ENCODE data around the gene ERI3. TPM values are rescaled to one million over a fixed set of nuclear protein-coding genes. Genes with fewer than 3 reads are reported as not detected.

ERI3 gene
- total and polyA plus RNA-seq, 2 of the 4 experiments (the other 2 are of a cell fraction), result 56.6 to 70.9 TPM

GRCh38 chr1:44242746-44243145 is 112.3 kb downstream of the ERI3 start:
- no peak overlapping the region for H4K91ac ChIP-seq (ENCODE audit: insufficient read depth, low read depth, low read length)
- H3K27me3 ChIP-seq (ENCODE audit: control insufficient read depth, insufficient read depth, low read length), result no peaks in the 10 kb centered on the region
- H3K27ac ChIP-seq (ENCODE audit: insufficient read depth, low read length), result no peak overlapping the region
- ChIA-PET POLR2A (ENCODE audit: unreplicated experiment) (no interaction called here), CTCF (no interaction called here)
- H3K36me3 ChIP-seq (ENCODE audit: control insufficient read depth, insufficient read depth, low read length), result peaks cover 8% of the 10 kb centered on the region
- no peak overlapping the region for H3K4me3 ChIP-seq (ENCODE audit: insufficient read depth, low read depth, low read length)
- no peak overlapping the region for H2BK120ac ChIP-seq (ENCODE audit: low read depth, low read length)
- H3K23ac ChIP-seq (ENCODE audit: low read depth, low read length), result no peak overlapping the region
- dilution Hi-C loops (cut with HindIII; ENCODE audit: low sequenced_read_pairs, unreplicated experiment), result no loop called here
- peaks cover 15% of the 10 kb centered on the region for H3K9me1 ChIP-seq (ENCODE audit: insufficient read depth, low read length)
- H3K14ac ChIP-seq (replicated peaks; ENCODE audit: low read depth, low read length), result no peak overlapping the region
- no peak overlapping the region for H2AFZ ChIP-seq (replicated peaks; ENCODE audit: low read length, poor library complexity)
- H3K9me3 ChIP-seq (ENCODE audit: control insufficient read depth, insufficient read depth, low read length), result no peaks in the 10 kb centered on the region
- 63% methylated on average over 11 of the region's 16 CpGs; no CpG with 5 or more reads in 1 of the 2 experiments for WGBS, 2 experiments (ENCODE audit: extremely low coverage in 2 of 2, insufficient read length in 1 of 2)
- TF ChIP-seq MAZ (IDR thresholded peaks at IDR 0.05; ENCODE audit: borderline replicate concordance, low read depth, low read length), result no peak
- TF ChIP-seq USF2 (IDR thresholded peaks at IDR 0.05; ENCODE audit: low read depth, low read length), result no peak
- TF ChIP-seq MXI1 (IDR thresholded peaks at IDR 0.05; ENCODE audit: borderline replicate concordance, low read depth, low read length), result no peak
- TF ChIP-seq, protein P1, sequence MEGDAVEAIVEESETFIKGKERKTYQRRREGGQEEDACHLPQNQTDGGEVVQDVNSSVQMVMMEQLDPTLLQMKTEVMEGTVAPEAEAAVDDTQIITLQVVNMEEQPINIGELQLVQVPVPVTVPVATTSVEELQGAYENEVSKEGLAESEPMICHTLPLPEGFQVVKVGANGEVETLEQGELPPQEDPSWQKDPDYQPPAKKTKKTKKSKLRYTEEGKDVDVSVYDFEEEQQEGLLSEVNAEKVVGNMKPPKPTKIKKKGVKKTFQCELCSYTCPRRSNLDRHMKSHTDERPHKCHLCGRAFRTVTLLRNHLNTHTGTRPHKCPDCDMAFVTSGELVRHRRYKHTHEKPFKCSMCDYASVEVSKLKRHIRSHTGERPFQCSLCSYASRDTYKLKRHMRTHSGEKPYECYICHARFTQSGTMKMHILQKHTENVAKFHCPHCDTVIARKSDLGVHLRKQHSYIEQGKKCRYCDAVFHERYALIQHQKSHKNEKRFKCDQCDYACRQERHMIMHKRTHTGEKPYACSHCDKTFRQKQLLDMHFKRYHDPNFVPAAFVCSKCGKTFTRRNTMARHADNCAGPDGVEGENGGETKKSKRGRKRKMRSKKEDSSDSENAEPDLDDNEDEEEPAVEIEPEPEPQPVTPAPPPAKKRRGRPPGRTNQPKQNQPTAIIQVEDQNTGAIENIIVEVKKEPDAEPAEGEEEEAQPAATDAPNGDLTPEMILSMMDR (conservative IDR thresholded peaks at IDR 0.05; ENCODE audit: low read depth, low read length), result no peak
- TF ChIP-seq MAFK (IDR thresholded peaks at IDR 0.05; ENCODE audit: low read depth, low read length), result no peak
- TF ChIP-seq CEBPB (IDR thresholded peaks at IDR 0.05; ENCODE audit: low read depth, low read length), result no peak
- TF ChIP-seq RAD21 (IDR thresholded peaks at IDR 0.05; ENCODE audit: low read length), result no peak
- no peak for TF ChIP-seq POLR2A (IDR thresholded peaks at IDR 0.05; ENCODE audit: low read depth, low read length)
- no peak for TF ChIP-seq NFE2L2 (IDR thresholded peaks at IDR 0.05; ENCODE audit: low read depth, low read length)
- no peak for TF ChIP-seq SMC3 (IDR thresholded peaks at IDR 0.05; ENCODE audit: low read depth, low read length)
- no peak overlapping the region for H4K8ac ChIP-seq (ENCODE audit: low read depth in 2 of 2, low read length in 2 of 2)
- no peak overlapping the region for H2AK5ac ChIP-seq (ENCODE audit: low read depth, low read length)
- H3K18ac ChIP-seq (ENCODE audit: low read depth, low read length), result no peak overlapping the region
- intact Hi-C loops (cut with micrococcal nuclease), result no loop called here
- H2BK15ac ChIP-seq (ENCODE audit: low read depth, low read length), result no peak overlapping the region
- no peak for DNase-seq
- H3K56ac ChIP-seq (ENCODE audit: extremely low read depth, insufficient read depth, low read length), result no peak overlapping the region
- peaks cover 4% of the 10 kb centered on the region; the same call in 1 of the 2 replicates for H4K20me1 ChIP-seq (ENCODE audit: insufficient read depth, low read length)
- no peak overlapping the region for H3K4ac ChIP-seq (ENCODE audit: low read depth, low read length)
- H3K4me2 ChIP-seq (ENCODE audit: low read depth, low read length), result no peak overlapping the region
- H2AK9ac ChIP-seq (replicated peaks; ENCODE audit: low read depth, low read length, poor library complexity), result no peak overlapping the region
- no peak overlapping the region for H3K9ac ChIP-seq (ENCODE audit: low read depth, low read length)
- ATAC-seq (ENCODE audit: low read depth), result no peak
- BruUV-seq (replicated peaks), result no TSS peak
- no peak overlapping the region for H2BK20ac ChIP-seq (ENCODE audit: low read depth, low read length)
- no peak overlapping the region for H4K5ac ChIP-seq (ENCODE audit: low read depth, low read length)
- no peak overlapping the region for H2BK5ac ChIP-seq (ENCODE audit: low read depth, low read length, poor library complexity, severe bottlenecking)
- H3K4me1 ChIP-seq (ENCODE audit: control insufficient read depth, insufficient read depth, low read length), result peaks cover 11% of the 10 kb centered on the region
- in situ Hi-C loops (cut with MboI; ENCODE audit: low sequenced_read_pairs), result no loop called here
- H3K79me1 ChIP-seq (ENCODE audit: low read depth in 1 of 2, low read length in 2 of 2), result peaks cover 0 to 3% of the 10 kb centered on the region in 2 experiments; a peak in 1 of 4 replicates

Data from IMR-90 (cell line).